Uterus (tissue), 4 donors: ENCODE results near the gene PCDH1. TPM values are rescaled to one million over a fixed set of nuclear protein-coding genes. Genes with fewer than 3 reads are reported as not detected.
A peak's percentile ranks its signal among the peaks of the same experiment; 100 is the strongest.
"Not testable (repeated sequence)": the region's sequence is repeated elsewhere in the genome, so short reads cannot be mapped to it uniquely, and the experiment has no call there.

ENCODE experiments used
- DNase-seq, 2 donors: peaks; one replicate each; pipeline ENCODE4 v3.0.0-alpha.2; 2019 to 2020
- H3K27ac ChIP-seq, 2 donors: fragments of 200-600 bp; sonication (generic); 1 replicate in 1 of 2; 2 replicates in 1 of 2; pipeline ENCODE4 v1.5.1; 2016 to 2018
- H3K27me3 ChIP-seq, 2 donors: fragments of 200-600 bp; sonication (generic); one replicate each; pipeline ENCODE4 v1.5.1; 2018 to 2019; ENCODE audit warnings: control low read depth in 1 of 2
- H3K36me3 ChIP-seq, 2 donors: fragments of 200-600 bp; sonication (generic); one replicate each; pipeline ENCODE4 v1.5.1; 2019; ENCODE audit warnings: control low read depth in 1 of 2
- H3K4me1 ChIP-seq, 2 donors: fragments of 200-600 bp; sonication (generic); one replicate each; pipeline ENCODE4 v1.5.1; 2018 to 2019; ENCODE audit warnings: control low read depth in 1 of 2
- H3K4me3 ChIP-seq, 2 donors: fragments of 200-600 bp; sonication (generic); 1 replicate in 1 of 2; 2 replicates in 1 of 2; pipeline ENCODE4 v1.5.1; 2018 to 2019; ENCODE audit warnings: mild to moderate bottlenecking in 1 of 2
- H3K9me3 ChIP-seq, 2 donors: fragments of 200-600 bp; sonication (generic); one replicate each; pipeline ENCODE4 v1.5.1; 2019; ENCODE audit warnings: control low read depth in 1 of 2
- POLR2A ChIP-seq, 2 donors: fragments of 450-650 bp; IDR thresholded peaks; one replicate each; pipeline ENCODE4 v1.6.1; 2016; ENCODE audit warnings: antibody characterized with exemption in 2 of 2, mild to moderate bottlenecking in 1 of 2, moderate library complexity in 1 of 2
- intact Hi-C: fragments of 100-400 bp; cut with DNase I; formaldehyde crosslinking; loops from one replicate; pipeline ENCODE4 v1.15.1; 2023; ENCODE audit warnings: low total_unique reads
- total RNA-seq, 4 donors: library from RNA; depleted of rRNA in 3 of 4; stranded (reverse); fragments of >200 nt in 3 of 4; gene quantifications; one replicate each; pipeline versions ENCODE4 v1.1.0 to v1.2.4, GENCODE V29; 2014 to 2023
- TF ChIP-seq, protein P1 (sequence below), 4 experiments: fragments of 200-600 bp in 2 of 4; fragments of 450-650 bp in 2 of 4; sonication (generic) in 2 of 4; IDR thresholded peaks; one replicate each; pipeline ENCODE4 v1.5.1; 2016 to 2019; ENCODE audit warnings: antibody characterized with exemption in 4 of 4, mild to moderate bottlenecking in 2 of 4, moderate library complexity in 1 of 4
- donor health status: DM: yes; HTN: yes; CAD: no.

Gene PCDH1
- 10 to 100 TPM; 29.2 to 46.7 (median 31.5) TPM for total RNA-seq

DNA sequence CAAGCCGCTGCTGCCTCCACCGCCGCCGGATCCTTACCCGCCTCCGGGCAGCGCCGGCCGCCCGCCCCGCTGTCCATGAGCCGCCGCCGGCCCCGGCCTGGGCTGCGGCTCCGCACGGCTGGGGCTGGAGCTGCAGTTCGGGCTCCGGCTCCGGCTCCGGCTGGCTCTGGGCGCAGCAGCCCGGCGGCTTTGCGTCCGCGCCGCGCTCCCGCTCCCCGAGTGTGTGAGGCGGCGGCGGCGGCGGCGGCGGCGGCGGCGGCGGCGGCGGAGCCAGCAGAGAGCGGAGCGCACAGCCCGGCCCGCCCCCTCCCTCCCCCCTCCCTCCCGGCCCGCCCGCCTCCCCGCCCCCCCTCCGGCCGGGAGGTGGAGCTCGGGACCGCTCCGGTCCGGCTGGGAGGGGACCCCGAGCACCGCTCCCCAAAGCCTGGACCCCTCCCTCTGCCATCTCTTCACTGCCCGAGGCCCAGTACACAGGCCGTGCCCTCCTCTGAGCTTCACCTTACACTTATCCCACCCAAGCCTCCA is at the start of gene PCDH1:
PCDH1 (minus strand) TSS at position 225 of the 525 bp plus-strand sequence; CDS start at position 77, 148 bp downstream.
- H3K4me1 ChIP-seq, result peaks cover 0 to 20% of the 10 kb centered on the region in 2 donors
- TF ChIP-seq, protein P1, sequence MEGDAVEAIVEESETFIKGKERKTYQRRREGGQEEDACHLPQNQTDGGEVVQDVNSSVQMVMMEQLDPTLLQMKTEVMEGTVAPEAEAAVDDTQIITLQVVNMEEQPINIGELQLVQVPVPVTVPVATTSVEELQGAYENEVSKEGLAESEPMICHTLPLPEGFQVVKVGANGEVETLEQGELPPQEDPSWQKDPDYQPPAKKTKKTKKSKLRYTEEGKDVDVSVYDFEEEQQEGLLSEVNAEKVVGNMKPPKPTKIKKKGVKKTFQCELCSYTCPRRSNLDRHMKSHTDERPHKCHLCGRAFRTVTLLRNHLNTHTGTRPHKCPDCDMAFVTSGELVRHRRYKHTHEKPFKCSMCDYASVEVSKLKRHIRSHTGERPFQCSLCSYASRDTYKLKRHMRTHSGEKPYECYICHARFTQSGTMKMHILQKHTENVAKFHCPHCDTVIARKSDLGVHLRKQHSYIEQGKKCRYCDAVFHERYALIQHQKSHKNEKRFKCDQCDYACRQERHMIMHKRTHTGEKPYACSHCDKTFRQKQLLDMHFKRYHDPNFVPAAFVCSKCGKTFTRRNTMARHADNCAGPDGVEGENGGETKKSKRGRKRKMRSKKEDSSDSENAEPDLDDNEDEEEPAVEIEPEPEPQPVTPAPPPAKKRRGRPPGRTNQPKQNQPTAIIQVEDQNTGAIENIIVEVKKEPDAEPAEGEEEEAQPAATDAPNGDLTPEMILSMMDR (IDR thresholded peaks at IDR 0.05), result no peak
- TF ChIP-seq POLR2A (IDR thresholded peaks at IDR 0.05), result peak; percentile 25 to 45
- peak within 1 kb of the TSS; percentile 47 to 59 for H3K4me3 ChIP-seq
- no peaks in the 10 kb centered on the region for H3K9me3 ChIP-seq
- DNase-seq, result peak; percentile 13 to 22
- intact Hi-C loops, result loop anchor here (10.0 kb wide), 1 partner anchor 77 kb away; the partner anchor contains the start of gene PCDH12
- peaks cover 21 to 27% of the 10 kb centered on the region in 2 donors for H3K27me3 ChIP-seq
- H3K36me3 ChIP-seq, result no peaks in the 10 kb centered on the region
- H3K27ac ChIP-seq, result peak within 1 kb of the TSS; percentile 63 to 81

DNA sequence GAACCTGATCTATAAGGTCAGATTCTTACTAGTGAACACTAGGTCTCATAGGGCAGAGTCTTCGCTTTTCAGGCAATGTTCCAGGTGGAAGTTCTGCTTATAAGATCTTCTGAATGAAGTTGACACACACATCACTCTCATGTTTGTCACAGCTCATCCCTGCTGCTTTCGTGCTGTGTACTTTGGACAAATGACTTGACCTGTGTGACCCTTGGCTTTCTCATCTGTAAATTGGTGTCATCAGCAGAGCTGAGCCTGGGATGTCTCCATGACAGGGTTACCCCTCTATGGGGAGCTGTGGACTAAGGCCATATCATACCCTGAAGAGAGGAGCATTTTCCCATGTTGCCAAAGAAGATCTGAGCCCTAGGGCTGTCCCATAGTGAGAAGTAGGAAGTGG is 48.2 kb upstream of the PCDH1 start:
- H3K4me1 ChIP-seq, result peaks cover 4 to 5% of the 10 kb centered on the region in 2 donors
- no peak overlapping the region for H3K27ac ChIP-seq
- intact Hi-C loops, result no loop called here
- DNase-seq, result no peak
- H3K4me3 ChIP-seq, result no peak overlapping the region
- no peaks in the 10 kb centered on the region for H3K27me3 ChIP-seq
- TF ChIP-seq, protein P1 (IDR thresholded peaks at IDR 0.05), result no peak
- H3K36me3 ChIP-seq, result no peaks in the 10 kb centered on the region
- no peaks in the 10 kb centered on the region for H3K9me3 ChIP-seq

DNA sequence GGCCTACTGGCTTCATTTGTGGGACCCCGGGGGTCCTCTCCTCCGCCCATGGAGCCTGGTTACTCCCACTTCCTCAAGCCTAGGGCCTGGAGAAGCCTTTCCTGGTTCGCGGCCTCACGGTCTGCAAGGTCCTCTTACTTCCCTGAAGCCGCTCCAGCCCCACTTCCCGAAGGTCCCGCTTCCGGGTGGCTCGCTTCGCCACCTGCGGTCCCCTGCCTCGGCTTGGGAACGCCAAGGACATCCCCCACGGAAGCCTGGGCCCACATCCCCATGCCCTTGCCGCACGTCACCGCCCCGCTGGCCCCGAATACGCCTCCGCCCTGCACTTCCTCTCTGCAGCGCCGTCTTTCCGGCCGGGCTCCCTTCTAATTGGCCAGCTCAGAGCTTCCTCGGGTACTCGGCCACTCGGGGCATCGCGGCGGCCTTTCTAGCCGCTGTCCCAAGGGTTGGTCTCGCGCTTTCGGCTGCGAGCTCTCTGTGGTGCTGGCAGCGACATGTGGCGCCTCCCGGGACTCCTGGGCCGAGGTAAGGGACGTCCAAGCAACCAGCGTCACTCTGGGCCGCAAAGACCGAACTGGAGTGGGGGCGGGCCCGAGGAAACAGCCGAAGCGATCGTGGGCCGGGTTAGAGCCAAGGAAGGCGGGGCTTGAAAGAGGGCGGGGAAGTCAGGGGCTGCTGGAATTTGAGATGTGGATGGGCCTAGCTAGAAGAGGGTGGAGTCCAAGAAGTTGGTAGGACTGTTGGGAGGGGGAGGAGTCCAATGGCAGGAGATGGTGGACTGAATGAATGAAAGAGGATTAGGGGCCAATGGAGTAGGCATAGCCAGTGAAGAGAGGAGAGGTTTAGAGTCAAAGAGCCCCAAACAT is 45.5 kb upstream of the PCDH1 start, which contains the start of gene DELE1:
DELE1 (plus strand) TSS at position 424 of the 866 bp plus-strand sequence; CDS start at position 495, 71 bp downstream.
- H3K4me1 ChIP-seq, result peaks cover 4 to 5% of the 10 kb centered on the region in 2 donors
- H3K4me3 ChIP-seq, result peak within 1 kb of the TSS; percentile 77 to 83
- intact Hi-C loops, result no loop called here
- DNase-seq, result peak; percentile 93 to 95
- H3K9me3 ChIP-seq, result no peaks in the 10 kb centered on the region
- peak within 1 kb of the TSS; percentile 97 to 99 for H3K27ac ChIP-seq
- no peaks in the 10 kb centered on the region for H3K36me3 ChIP-seq
- no peaks in the 10 kb centered on the region for H3K27me3 ChIP-seq
- TF ChIP-seq, protein P1 (IDR thresholded peaks at IDR 0.05), result peak in 2 of 4 experiments; percentile 25 to 30
- TF ChIP-seq POLR2A (IDR thresholded peaks at IDR 0.05), result peak; percentile 61 to 87

DNA sequence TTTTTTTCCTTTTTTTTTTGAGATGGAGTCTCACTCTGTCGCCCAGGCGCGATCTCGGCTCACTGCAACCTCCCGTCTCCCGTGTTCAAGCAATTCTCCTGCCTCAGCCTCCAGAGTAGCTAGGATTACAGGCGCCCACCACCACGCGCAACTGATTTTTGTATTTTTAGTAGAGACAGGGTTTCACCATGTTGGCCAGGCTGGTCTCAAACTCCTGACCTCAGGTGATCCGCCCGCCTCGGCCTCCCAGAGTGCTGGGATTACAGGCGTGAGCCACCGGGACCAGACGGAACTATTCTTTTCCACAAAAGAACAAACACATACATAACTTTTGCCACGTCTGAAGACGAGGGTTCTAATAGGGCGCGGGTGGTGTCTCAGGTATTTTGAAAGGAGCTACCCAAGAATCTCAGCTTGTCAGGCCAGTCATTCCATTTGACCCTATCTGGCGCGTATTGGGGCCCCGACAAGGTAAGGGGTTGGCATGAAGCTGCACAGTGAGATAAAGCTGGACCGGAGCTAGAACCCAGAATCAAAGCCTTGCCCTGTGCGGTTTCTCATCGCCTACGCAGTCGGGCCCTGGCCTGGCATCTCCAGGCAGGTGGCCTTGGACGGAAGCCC is 44.7 kb upstream of the PCDH1 start:
- H3K4me1 ChIP-seq, H3K36me3 ChIP-seq, DNase-seq, H3K9me3 ChIP-seq, intact Hi-C loops, H3K27me3 ChIP-seq: not testable (repeated sequence)
- peak overlapping the region; percentile 77 to 83 for H3K4me3 ChIP-seq
- H3K27ac ChIP-seq, result peak overlapping the region; percentile 97 to 99

DNA sequence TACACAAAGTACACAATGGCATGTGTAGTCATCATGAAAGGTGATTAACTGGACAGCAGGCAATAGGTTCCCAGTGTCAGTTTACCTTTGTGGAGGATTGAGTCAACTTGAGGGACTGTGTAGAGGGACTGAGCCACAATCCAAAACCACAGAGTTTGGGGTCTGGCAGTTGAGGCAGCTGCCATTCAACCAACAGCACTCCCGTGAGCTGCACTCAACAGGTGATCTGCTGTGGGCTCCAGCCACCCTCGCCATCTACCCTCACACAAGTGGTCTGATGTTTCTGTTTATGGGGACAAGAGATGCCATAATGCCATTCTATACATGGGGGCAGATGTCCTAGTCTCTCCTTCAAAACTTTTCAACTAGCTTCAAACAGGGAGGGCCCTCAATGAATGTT is 42.6 kb upstream of the PCDH1 start:
- Histone ChIP-seq H3K4me1 (peaks cover 4 to 5% of the 10 kb centered on the region in 2 donors), H3K9me3 (no peaks in the 10 kb centered on the region), H3K36me3 (no peaks in the 10 kb centered on the region), H3K27me3 (no peaks in the 10 kb centered on the region), H3K27ac (no peak overlapping the region), H3K4me3 (no peak overlapping the region)
- no peak for DNase-seq
- intact Hi-C loops, result no loop called here
- TF ChIP-seq, protein P1 (IDR thresholded peaks at IDR 0.05), result no peak
- no peak for TF ChIP-seq POLR2A (IDR thresholded peaks at IDR 0.05)
